GM21723 (cell line): ENCODE results near the gene WARS2.

Experiments used
- ATAC-seq: cut with Tn5 transposase; IDR thresholded peaks from one replicate; pipeline ENCODE4 v1.9.1; 2021; ENCODE audit warnings: mild to moderate bottlenecking, moderate library complexity; ENCODE audit not compliant: unreplicated experiment

The WARS2 gene

GRCh38 chr1:118985640-118986554 is 154.6 kb downstream of the WARS2 start:
- ATAC-seq: no peak

DNA sequence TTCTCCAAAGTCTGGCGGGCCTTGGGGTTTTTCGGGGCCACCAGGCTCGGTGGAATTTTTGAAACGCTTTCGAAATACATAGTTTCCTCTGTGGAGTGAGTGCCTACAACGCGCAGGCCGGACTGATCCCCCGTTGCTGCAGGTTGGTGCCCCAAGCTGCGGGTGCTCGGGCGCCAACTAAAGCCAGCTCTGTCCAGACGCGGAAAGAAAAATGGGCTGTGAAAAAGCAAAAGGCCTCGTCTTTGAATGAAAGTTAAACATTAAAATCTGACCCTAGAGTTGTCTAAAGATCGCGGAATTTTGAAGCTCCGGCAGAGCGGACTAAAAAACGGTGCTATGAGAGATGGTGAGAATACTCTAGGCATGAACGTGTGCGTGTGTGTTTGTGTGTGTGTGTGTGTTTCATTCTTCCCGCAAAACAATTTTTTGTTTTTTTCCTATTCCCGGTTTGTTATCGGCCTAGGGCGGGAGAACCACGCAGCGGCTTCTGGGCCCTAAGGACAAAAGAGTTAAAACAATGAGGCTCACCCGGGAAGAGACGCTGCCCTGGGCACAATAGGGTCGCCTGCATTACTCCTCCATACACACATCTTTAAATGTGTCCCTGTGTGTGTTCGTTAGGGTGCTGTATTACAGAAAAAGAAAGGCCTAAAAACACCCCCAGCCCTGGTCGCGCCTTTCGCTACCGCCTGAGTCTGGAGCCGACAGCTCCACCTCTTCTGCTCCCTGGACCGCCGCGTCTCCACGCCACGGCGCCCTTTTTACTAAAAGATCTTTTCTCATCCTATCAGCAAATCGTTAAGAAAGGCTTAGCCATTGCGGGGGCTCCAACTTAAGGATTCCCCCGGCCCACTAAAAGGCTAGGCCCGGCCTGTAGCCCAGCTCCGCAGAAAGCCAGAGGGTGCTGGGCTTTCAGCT is 155.5 kb downstream of the WARS2 start:
- ATAC-seq: no peak

- no peak for ATAC-seq
Observed at GRCh38 chr1:118984086-118984721, 156.2 kb downstream of the WARS2 start.

GRCh38 chr1:118983558-118984041 is 156.9 kb downstream of the WARS2 start:
- no peak for ATAC-seq

GRCh38 chr1:118982821-118983557 is 157.5 kb downstream of the WARS2 start:
- ATAC-seq: no peak

DNA sequence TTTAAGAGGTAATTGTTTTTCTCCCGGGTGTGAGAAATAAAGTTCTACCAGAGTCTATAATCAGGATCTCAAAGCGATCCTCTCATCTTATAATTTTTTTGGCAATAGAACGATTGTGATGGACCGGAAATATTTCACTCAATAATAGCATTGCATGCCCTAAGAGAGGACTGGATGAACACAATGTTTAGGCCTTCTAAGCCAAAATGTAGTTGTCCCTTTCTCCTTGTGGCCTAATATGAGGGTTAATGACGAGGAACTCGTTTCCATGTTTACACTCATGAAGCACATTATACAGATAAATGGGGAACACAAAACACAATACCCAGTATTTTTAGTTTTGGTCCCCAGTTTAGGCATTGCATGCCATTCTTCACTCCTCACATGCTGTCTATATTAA is 158.2 kb downstream of the WARS2 start:
- no peak for ATAC-seq

GRCh38 chr1:118981436-118981835 is 159.0 kb downstream of the WARS2 start:
- ATAC-seq: no peak
